ENCODE results near the gene SCT. TPM values are rescaled to one million over a fixed set of nuclear protein-coding genes. Genes with fewer than 3 reads are reported as not detected.

SCT gene
- total RNA-seq, 1 donor from 2014 or later, result not detected

GRCh38 chr11:621838-622237 lies 5.1 kb downstream of the SCT start:
- no peak overlapping the region for H3K4me3 ChIP-seq (ENCODE audit: low read depth, low read length)
- DNase-seq (ENCODE audit: low read depth), result no peak

GRCh38 chr11:620935-621814 lies 5.8 kb downstream of the SCT start:
- no peak for DNase-seq (ENCODE audit: low read depth)
- H3K4me3 ChIP-seq (ENCODE audit: low read depth, low read length), result no peak overlapping the region
- no peak for TF ChIP-seq CTCF (conservative IDR thresholded peaks at IDR 0.05; ENCODE audit: low read depth, low read length)

More at GRCh38 chr11:621838-622237, 5.1 kb downstream of the SCT start:
- no peak for TF ChIP-seq CTCF (conservative IDR thresholded peaks at IDR 0.05; ENCODE audit: low read depth, low read length)

- H3K4me3 ChIP-seq (ENCODE audit: low read depth, low read length), result no peak overlapping the region
- no peak for TF ChIP-seq CTCF (conservative IDR thresholded peaks at IDR 0.05; ENCODE audit: low read depth, low read length)
- no peak for DNase-seq (ENCODE audit: low read depth)
These were observed 6.8 kb downstream of the SCT start for GRCh38 chr11:620201-620600.

- TF ChIP-seq CTCF (conservative IDR thresholded peaks at IDR 0.05; ENCODE audit: low read depth, low read length), result no peak
- no peak overlapping the region for H3K4me3 ChIP-seq (ENCODE audit: low read depth, low read length)
- no peak for DNase-seq (ENCODE audit: low read depth)
These were observed 7.3 kb downstream of the SCT start for GRCh38 chr11:619628-620050.

- DNase-seq (ENCODE audit: low read depth), result no peak
- H3K4me3 ChIP-seq (ENCODE audit: low read depth, low read length), result no peak overlapping the region
- TF ChIP-seq CTCF (conservative IDR thresholded peaks at IDR 0.05; ENCODE audit: low read depth, low read length), result no peak
These were observed 7.9 kb downstream of the SCT start for GRCh38 chr11:618856-619627.

GRCh38 chr11:617912-618682 lies 8.9 kb downstream of the SCT start:
- no peak for TF ChIP-seq CTCF (conservative IDR thresholded peaks at IDR 0.05; ENCODE audit: low read depth, low read length)
- H3K4me3 ChIP-seq (ENCODE audit: low read depth, low read length), result no peak overlapping the region
- DNase-seq (ENCODE audit: low read depth), result no peak

Data from epithelial cell of proximal tubule (primary cell).